Activated CD4-positive, alpha-beta T cell treated with anti-CD3 and anti-CD28 coated beads, Interleukin-2, amount 50 U/mL, for 24 hours (primary cell): ENCODE results near the gene MASP1.
"Not testable (repeated sequence)": the region's sequence is repeated elsewhere in the genome, so short reads cannot be mapped to it uniquely, and the experiment has no call there.

Experiments
- DNase-seq, 2 donors: peaks; one replicate each; pipeline ENCODE4 v3.0.0-alpha.2; 2020; ENCODE audit warnings: low read depth in 1 of 2, low spot score in 1 of 2

MASP1 gene

DNA sequence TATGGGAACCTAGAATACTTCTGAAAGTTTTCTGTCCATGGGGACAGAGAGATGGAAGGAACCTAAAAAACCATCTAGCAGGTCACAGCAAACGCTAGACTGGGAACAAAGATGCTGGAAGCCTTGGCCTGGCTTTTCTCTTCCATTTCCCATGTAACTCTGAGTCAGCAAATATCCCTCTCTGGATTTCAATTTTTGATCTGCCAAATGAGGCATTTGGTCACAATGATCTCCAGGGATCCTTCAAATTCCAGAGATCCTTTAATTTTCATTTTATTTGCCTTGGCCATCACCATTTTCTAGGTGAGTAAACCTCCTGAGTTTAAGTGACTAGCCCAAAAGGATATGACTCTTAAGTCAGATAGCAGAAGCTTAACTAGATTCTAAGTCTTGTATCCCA lies 54.6 kb downstream of the MASP1 start:
- no peak for DNase-seq

DNA sequence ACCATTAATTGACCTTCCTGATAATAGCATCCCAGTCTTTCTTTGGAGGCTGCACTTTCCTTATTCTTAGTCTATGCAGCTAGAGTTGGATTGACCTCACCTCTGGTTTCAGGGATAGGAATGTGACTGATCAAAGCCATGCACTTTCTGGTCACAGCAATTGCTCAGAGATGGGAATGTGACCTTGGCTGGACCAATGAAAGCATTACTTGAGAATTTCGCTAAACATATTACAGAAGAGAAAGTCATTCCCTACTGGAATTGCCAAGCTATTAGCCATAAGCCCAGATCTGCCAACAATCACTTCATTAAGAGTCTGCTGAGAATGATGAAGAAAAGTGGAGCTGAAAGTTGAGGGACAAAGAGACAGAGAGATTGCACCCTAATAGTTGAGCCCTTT lies 61.5 kb downstream of the MASP1 start:
- no peak for DNase-seq

DNA sequence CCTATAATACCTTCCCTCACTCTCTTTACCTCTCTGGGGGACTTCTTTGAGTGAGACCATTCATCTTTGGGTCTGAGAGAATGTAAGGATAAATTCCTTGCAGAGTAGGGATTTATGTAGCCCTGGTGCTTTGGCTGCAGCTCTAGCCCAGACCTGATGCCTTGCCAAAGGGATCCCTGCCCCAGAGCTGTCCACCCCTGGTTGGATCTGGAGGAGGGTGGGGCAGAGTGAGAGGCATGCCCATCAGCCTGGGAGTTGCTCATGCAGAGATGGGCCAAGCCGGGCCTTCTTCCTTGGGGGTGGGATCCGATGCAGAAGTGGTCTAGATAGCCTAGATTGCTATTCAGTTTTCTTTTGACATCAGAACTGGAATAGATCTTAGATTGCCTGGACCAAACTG lies 62.8 kb downstream of the MASP1 start:
- DNase-seq = no peak

DNA sequence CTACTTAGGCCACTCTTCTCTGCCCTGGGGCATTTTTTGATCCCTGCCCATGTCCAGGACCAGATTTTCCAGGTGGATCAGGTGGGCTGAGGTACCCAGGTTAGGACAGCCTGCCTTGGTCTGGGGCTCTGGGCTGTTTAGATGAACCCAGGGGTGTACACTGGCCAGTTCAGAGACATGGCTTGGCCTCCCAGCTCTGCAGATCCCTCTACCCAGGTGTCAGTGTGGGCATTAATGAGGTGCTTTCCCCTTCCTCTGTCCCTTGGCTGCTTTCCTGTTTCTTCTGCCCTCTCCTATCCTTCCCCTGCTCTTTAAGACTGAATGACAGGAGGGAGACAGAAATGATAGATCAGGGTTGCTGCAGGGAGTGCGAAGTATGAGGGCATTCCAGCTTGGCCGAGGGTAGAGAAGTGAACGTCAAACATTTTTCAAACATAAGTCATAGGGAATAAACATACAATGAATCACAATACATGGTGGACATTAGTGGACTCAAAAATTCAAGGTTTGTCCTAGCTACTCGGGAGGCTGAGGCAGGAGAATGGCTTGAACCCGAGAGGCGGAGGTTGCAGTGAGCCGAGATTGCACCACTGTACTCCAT lies 63.8 kb downstream of the MASP1 start:
- DNase-seq = no peak

DNA sequence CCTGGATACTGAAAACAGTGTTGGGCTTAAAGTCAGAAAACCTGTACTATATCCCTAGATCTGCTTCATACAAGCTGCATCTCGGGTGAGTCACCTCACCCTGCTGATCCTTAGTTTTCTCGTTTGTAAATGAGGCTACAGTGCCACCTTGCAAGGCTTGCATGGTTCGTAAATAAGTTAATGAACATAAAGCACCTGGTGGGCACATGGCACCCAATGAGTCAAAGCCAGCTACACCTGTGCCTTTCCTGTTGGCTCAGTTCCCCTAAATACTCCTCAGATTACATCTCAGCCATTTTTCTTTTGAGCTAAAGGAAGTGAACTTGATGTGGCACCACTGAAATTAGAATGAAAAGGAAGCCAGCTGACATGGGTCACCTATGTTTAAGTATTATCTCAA lies 67.7 kb downstream of the MASP1 start:
- DNase-seq = no peak

DNA sequence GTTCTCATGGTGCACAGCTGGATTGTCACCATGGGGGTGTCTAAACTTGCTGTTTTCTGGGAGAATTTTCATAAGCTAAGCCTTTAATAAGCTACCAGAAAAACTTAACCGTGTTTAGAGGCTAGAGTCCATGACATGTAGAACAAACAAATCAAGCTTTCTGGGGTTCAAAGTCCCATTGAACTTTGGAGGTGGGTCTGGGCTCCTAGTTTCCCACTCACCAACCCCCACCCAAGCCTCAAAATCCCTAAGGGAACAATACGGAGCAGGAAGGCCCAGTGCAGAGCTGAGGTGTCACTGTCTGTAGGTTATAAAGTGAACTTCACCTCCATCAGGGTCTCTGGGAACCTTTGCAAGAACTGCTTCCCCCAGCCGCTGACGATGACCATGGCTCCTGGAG lies 68.7 kb downstream of the MASP1 start:
- DNase-seq = no peak

DNA sequence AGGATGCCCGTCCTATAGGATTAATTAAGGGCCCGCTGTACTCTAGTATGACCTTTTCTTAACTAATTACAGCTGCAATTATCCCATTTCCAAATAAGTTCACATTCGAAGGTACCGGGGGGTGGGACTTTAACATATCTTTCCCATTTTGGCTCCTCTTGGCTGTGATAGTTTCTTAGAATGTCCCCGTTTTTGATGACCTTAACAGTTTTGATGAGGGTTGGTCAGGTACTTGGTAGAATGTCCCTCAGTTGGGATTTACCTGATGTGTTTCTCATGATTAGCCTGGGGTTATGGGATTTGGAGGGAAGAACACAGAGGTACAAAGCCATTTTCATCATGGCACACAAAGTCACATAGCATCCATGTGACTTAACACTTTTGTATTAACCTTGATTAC lies 76.1 kb downstream of the MASP1 start:
- DNase-seq = no peak

DNA sequence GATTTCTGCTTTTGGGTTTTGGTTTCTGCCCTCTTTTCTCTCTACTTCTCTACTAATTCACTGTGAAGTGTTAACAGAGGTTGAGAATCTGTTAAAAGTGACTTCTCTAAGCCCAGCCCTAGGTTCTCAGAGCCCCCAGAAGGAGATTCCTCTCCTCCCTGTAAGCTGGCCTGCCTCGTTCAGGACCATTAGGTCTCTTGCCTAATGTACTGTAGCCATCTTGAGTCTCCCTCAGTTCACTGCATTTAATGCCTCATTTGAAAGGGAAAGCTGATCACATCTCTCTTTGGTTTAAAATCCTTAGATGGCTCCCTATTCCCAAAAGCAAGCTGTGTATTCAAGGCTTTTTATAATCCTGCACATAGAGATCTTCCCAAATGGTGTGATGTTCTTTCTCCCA lies 77.9 kb downstream of the MASP1 start:
- no peak for DNase-seq

DNA sequence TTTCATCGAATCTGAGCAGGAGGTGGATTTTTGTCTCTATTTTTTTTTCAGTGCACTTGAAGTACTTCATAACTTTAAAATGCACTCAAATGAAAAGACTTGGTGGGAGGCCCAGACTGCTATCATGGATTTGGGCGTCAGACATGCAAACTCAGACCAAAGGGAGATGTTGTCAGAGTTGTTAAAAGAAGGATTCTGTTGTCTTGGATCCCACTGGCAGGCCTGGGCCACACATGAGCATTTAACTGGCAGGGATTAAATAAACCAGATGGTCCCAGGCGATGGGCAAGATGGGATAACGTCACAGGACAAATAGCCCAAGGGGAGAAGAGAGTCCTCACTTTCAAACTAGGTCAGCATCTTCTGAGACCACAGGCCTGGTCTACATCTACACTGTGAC lies 78.8 kb downstream of the MASP1 start:
- DNase-seq = no peak

DNA sequence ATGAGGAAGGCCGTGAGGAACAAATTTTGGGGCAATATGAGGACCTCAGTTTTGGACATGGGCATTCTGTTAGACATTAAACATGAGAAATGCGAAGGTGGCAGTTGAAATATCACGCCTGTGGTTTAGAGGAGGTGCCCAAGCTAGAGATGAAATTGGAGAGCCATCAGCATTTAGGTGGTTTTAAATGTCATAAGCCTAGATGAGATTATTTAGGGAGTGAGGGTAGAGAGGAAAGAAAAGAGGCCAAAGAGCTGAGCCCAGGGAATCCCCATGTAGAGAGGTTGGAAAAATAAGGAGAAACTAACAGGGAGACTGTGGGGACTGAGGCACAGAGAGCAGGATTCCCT lies 79.4 kb downstream of the MASP1 start:
- no peak for DNase-seq

DNA sequence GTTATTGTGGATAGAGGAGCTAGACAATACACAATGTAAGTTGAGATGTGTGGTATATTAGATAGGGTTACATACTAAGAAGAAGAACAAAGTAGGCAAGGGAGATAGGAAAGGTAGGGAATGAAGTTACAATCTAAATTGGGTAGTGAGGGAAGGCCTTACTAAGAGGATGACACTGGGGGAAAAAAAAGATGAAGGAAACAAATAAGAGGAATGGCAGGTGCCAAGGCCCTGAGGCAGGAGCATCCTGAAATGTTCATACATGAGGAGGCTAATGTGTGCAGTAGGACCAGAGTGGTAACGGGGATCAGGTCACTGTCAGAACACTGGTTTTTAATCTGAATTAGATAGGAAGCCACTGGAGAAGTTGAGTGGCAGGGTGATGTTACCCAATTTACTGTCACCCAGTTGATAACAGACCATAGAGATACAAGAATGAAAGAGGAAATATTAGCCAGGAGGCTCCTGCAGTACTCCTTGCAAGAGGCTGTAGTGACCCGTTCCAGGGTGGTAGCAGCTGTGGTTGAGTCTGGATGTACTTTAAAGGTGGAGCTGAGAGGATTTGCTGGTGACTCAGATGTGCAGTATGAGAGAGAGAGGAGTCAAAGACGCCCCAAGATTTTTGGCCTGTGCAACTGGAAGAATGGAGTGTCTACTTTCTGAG lies 79.9 kb downstream of the MASP1 start:
- no peak for DNase-seq

DNA sequence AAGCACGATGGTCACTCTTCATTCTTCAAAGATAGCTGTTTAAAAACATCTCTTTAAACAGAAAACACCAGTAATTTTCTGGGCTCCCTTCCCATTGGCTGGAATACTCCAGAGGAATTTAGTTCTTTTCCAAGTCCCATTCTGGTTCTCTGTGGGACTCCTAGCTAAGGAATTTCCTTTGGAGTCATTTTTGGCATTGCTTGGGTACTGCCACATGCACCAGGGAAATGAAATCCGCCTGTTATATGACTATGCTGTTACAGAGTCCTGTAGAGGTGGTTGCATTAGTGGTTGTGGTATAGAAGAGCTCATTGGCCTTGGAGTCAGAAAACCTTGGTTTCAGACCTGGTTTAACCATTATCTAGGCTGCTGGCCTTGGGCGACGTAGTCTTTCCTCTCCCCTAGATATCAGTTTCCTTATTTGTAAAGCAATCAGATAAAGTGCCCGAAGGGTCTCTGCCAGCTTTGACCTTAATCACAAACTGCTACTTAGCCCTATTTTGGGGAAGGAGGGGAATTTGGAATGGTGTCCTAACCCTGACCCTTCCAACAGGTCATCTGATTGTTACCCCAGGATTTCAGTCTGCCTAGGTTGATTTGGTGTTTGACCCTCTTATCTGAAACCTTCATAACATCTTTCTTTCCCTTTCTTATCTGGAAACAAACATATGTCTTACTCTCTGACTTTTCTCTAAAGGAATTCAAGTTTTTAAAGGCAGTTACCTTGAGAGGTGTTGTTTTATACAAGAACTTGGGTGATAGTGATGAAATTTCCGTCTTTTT lies 80.8 kb downstream of the MASP1 start:
- DNase-seq = no peak

DNA sequence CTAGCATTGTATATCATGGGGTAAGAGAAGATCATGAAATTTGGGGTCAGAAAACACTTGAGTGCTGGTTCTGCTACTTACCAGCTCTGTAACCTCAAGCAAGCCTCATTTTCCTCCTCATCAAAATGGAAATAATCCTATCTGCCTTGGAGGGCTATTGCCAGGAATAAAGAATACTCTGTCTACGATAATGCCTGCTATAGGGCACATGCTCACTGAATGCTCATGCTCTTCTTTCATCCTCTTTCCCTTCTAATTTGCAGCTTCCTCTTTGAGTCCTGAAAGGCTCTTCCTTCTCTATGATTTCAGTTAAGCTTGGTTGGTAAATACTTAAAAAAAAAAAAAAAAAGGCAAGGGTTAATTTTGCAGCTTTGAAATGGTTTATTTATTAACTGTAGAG lies 81.4 kb downstream of the MASP1 start:
- no peak for DNase-seq

DNA sequence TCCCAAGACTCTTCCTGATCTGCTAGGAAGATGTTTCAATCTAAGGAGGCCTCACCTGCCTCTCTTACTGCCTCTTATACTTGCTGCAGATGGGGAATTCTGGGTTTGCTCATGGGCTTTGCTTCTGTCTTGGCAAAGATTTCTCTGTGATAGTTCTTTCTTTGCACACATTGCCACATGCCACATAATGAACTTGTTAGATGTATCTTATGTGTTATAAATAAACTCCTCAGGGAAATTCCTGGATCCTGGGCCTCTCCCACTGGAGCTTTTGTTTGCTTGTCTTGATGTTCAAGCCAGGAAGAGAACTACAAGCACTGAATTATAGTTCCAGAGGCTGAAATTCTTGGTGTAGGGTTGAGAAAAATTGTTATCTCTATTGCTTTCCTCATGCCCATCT lies 82.0 kb downstream of the MASP1 start:
- no peak for DNase-seq

DNA sequence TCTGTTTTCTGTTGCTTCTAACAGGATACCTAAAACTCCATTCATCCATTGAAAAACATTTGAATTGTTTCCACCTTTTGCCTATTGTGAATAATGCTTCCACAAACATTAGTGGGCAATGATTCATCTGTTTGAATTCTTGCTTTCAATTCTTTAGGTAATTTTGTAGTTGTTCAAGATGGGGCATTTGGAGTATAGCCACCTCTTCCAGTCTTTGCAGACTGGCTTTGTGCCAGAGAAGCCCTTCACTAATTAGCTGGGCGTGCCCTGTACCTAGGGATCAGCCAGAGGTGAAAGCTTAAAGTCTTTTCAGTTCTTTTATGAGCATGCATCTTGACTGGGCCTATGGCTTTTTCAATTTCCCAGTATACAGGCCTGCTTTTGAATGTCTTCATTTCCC lies 83.4 kb downstream of the MASP1 start:
- no peak for DNase-seq

DNA sequence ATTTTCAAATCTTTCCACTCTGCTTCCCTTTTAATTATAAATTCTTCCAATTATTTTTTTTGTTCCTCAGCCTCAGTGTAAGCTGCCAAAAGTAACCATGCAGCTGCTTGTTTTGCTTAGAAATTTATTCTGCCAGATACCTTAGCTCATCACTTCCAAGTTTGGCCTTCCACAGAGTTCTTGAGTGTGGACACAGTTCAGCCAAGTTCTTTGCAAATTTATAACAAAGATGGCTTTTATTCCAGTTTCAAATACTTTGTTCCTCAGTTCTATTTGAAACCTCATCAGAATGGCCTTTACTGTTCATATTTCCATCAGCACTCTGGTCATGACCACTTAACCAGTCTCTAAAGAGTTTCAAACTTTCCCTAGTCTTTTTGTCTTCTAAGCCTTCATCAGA lies 83.9 kb downstream of the MASP1 start:
- no peak for DNase-seq

DNA sequence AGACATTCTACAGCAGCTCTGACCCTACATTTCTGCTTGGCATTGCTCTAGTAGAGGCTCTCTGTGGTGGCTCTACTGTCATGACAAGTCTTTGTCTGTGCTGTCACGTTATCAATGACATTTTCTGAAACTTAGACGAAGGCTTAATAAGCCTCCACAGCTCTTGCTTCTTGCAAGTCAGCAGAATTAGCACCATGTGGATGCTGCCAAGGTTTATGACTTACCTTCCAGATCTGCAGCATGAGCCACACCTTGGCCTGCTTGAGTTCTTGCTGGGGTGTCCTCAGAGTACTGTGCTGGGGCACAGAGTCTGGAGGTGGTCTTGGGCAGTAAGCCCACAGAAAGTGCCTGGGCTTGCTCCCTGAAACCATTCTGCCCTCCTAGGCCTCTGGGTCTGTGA lies 84.5 kb downstream of the MASP1 start:
- DNase-seq = no peak

DNA sequence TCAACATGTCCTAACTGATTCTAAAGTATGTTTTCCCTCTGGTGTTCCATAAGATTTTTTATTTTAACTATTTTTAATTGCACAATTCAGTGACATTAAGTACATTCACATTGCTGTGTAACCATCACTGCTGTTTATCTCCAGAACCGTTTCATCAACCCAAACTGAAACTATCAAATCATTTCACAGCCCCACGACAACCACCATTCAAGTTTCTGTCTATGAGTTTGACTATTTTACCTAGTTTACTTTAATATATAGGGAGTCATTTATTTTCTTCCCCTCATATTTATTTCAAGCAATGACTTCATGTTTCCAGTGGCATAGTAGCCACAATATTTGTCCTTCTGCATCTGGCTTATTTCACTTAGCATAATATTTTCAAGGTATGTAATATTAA lies 85.9 kb downstream of the MASP1 start:
- no peak for DNase-seq

DNA sequence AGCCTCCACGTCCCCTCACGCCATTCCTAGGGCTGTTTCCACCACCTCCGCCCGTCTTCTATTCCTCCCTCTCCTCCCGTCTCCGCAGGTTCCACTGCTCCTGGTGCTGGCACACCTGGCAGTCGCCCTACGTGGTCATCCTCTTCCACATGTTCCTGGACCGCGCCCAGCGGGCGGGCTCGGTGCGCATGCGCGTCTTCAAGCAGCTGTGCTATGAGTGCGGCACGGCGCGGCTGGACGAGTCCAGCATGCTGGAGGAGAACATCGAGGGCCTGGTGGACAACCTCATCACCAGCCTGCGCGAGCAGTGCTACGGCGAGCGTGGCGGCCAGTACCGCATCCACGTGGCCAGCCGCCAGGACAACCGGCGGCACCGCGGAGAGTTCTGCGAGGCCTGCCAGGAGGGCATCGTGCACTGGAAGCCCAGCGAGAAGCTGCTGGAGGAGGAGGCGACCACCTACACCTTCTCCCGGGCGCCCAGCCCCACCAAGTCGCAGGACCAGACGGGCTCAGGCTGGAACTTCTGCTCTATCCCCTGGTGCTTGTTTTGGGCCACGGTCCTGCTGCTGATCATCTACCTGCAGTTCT lies 92.0 kb downstream of the MASP1 start:
- not testable (repeated sequence) for DNase-seq

DNA sequence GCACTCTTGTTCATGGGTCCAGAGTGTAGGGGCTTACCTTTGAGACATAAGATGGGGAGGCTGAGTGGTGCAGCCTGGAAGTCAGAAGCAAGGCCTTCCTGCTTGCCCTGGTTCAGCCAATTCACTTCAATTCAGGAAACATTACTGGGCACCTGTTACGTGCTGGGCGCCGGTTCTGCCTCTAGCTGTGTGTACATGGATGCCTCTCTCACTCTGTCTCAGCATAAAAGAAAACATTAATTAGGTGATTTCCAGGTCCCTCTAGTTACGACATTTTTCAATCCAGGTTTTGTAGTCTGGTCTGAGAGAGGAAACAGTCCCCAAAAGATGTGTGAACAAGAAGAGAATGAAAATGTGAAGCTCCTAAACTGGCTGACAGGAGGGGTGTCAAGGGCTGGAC lies 93.0 kb downstream of the MASP1 start:
- no peak for DNase-seq

DNA sequence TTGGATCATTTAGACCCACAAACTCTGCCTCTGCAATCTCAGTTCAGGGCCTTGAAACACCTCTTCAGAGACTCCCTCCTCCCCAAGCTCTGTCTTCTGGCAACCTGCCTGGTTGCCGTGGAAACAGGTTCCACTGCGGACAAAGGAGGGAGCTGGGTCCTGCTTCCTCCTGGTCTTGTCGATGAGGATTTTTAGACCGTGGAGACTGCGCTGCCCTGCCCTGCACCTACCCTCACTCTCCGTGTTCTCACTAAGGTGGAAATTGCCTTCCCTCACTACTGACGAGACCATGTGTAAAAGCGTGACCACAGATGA lies 94.2 kb downstream of the MASP1 start, which contains the start of gene RTP1:
RTP1 (plus strand) TSS at position 152 of the 315 bp plus-strand sequence; CDS start at position 182, 30 bp downstream.
- DNase-seq = no peak

DNA sequence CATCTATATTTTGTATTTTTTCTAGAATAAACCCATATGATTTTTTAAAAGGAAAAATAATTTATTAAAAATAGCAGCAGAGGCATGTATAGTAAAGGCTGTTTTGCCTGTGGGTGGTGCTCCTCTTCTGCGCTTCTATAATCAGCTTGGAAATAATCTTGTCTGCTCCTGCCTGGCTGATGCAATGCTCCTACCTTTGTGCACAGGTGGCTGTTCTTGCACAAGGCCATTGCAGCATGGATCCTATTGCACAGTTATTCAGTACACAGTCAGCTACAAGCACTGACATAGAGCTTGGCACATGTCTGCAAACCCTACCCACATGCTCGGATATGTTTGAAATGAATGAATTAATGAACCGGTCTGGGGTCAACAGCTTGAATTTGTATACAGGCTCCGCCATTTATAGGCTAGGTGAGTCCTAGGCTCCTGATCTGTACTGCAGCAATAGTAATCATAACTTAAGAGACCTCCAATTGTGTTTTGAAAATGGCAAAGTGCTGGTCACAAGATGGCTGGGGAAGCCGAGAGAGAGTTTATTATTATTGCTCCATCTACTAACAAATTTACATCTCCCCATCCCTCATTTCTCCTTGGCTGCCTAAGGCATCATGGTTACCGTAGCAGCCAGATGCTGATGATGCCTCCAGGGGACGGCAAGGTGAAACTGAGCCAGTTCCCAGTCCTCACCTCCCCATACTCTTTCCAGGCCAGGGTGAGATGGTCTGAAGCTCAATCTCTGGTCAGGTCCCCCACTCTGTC lies 94.8 kb downstream of the MASP1 start:
- no peak for DNase-seq
